Measurements from ENCODE around the gene ARHGEF19. TPM values are rescaled to one million over a fixed set of nuclear protein-coding genes. Genes with fewer than 3 reads are reported as not detected.

The ARHGEF19 gene
- total RNA-seq, 4 donors from 2014 or later = 3.3 to 4.6 (median 3.9) TPM

DNA sequence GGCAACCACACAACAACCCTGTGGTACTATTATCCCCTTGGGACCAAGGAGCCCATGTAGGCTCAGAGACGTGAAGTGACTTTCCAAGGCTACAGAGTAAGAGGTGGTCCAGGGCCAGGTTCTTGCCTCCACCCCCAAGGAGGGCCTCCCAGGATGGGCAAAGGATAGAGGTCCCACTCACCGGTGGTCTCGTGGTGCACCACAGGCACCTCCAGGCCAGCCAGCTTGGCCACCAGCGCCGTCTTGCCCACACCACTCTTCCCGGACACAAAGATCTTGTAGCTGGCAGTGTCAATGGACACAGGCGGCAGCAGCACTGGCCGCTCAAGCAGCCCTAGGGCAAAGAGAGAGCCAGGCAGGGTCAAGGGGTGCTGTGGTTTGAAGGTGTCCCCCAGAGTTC lies 21.0 kb upstream of the ARHGEF19 start:
- H3K4me1 ChIP-seq = peaks cover 16 to 27% (median 22%) of the 10 kb centered on the region in 4 donors
- intact Hi-C loops (cut with DNase I) = no loop called here
- no peak overlapping the region for H3K27ac ChIP-seq (replicated peaks in 1 of 4)
- H3K4me3 ChIP-seq = no peak overlapping the region
- TF ChIP-seq POLR2AphosphoS5 (IDR thresholded peaks at IDR 0.05) = no peak
- TF ChIP-seq, protein P1, sequence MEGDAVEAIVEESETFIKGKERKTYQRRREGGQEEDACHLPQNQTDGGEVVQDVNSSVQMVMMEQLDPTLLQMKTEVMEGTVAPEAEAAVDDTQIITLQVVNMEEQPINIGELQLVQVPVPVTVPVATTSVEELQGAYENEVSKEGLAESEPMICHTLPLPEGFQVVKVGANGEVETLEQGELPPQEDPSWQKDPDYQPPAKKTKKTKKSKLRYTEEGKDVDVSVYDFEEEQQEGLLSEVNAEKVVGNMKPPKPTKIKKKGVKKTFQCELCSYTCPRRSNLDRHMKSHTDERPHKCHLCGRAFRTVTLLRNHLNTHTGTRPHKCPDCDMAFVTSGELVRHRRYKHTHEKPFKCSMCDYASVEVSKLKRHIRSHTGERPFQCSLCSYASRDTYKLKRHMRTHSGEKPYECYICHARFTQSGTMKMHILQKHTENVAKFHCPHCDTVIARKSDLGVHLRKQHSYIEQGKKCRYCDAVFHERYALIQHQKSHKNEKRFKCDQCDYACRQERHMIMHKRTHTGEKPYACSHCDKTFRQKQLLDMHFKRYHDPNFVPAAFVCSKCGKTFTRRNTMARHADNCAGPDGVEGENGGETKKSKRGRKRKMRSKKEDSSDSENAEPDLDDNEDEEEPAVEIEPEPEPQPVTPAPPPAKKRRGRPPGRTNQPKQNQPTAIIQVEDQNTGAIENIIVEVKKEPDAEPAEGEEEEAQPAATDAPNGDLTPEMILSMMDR (IDR thresholded peaks at IDR 0.05) = no peak
- no peak for TF ChIP-seq EP300 (IDR thresholded peaks at IDR 0.05)
- TF ChIP-seq POLR2A (IDR thresholded peaks at IDR 0.05; ENCODE audit: low read depth) = no peak
- 100% methylated on average over 5 of the region's 8 CpGs for WGBS
- H3K36me3 ChIP-seq = peaks cover 0 to 22% (median 8%) of the 10 kb centered on the region in 4 donors
- peaks cover 0 to 11% (median 3%) of the 10 kb centered on the region in 4 donors for H3K27me3 ChIP-seq
- no peaks in the 10 kb centered on the region for H3K9me3 ChIP-seq
- no peak for DNase-seq (ENCODE audit: extremely low spot score)

DNA sequence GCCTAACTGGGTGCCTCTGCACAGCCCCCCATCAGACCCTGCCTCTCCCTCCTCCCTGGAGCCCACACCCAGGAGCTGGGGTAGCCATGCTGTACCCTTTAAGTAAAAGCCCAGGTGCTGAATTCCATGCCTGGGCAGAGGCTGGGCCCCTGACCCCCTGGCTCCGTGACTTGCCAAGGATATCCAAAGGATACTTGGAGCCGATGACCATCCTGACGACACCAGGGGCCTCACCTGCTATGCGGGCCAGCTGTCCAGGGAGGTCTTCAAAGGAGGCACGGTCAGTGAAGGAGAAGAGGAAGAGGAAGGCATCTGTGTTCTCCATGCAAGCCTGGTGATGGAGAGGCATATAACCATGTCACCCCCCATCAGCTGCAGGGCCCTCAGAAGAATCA lies 19.9 kb upstream of the ARHGEF19 start:
- DNase-seq (ENCODE audit: extremely low spot score) = no peak

DNA sequence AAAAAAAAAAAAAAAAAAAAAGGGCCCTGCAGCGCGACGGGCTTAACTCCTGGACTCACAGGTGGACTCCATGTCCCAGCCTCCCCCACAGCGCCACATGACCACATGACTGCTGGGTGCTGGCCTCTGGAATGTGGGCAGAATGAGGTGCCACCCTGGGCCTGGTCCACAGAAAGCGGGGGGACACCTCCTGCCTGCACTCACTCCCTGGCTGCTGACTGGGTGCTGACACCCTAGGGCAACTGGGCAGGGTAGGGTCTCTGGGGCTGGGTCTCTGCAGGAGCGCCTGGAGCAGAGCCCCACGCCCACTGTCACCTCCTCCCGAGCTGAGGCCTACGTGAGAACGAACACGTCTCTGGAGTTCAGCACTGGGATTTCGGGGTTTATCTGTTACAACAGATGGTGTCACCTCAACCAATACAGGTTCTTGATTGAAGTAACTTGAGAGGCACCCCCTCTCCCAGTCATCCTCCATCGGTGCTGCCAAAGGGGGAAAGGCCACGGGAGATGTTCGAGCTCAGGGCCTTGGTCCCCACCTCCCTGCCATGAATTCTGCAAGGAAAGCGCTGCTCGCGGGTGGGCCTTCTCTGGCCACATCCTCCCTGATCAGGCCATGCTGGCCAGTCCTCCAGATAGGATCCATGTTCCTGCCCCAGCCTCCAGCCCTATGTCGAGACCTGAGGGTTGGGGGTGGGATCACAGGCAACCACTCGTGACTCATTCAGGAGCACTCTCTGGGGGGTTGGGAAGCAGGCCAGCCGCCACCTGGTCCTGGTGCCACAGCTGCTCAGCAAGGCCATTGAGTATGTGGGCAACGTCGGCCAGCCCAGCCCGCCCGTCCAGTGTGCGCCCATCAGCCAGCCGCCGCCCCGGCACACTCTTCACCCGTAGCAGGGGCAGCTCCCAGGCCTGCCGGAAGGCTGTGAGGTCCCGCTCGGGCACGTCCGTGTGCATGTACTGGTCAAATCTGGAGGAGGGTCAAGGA lies 19.2 kb upstream of the ARHGEF19 start:
- no peak for DNase-seq (ENCODE audit: extremely low spot score)
- intact Hi-C loops (cut with DNase I) = no loop called here
- Histone ChIP-seq H3K4me1 (peaks cover 18 to 27% (median 24%) of the 10 kb centered on the region in 4 donors), H3K27me3 (peaks cover 3 to 29% (median 20%) of the 10 kb centered on the region in 4 donors), H3K9me3 (peaks cover 0 to 9% (median 0%) of the 10 kb centered on the region in 4 donors), H3K27ac (replicated peaks in 1 of 4) (no peak overlapping the region), H3K36me3 (peaks cover 0 to 22% (median 8%) of the 10 kb centered on the region in 4 donors), H3K4me3 (no peak overlapping the region)
- TF ChIP-seq POLR2AphosphoS5 (IDR thresholded peaks at IDR 0.05) (no peak), EP300 (IDR thresholded peaks at IDR 0.05) (no peak), POLR2A (IDR thresholded peaks at IDR 0.05; ENCODE audit: low read depth) (no peak)
- TF ChIP-seq, protein P1 (IDR thresholded peaks at IDR 0.05) = no peak
- 90% methylated on average over 14 of the region's 35 CpGs for WGBS

More for the DNA sequence above, 19.9 kb upstream of the ARHGEF19 start:
- Histone ChIP-seq H3K4me3 (no peak overlapping the region), H3K9me3 (peaks cover 0 to 2% (median 0%) of the 10 kb centered on the region in 4 donors), H3K27ac (replicated peaks in 1 of 4) (no peak overlapping the region), H3K36me3 (peaks cover 0 to 22% (median 8%) of the 10 kb centered on the region in 4 donors), H3K4me1 (peaks cover 12 to 25% (median 22%) of the 10 kb centered on the region in 4 donors), H3K27me3 (peaks cover 0 to 22% (median 13%) of the 10 kb centered on the region in 4 donors)
- TF ChIP-seq POLR2AphosphoS5 (IDR thresholded peaks at IDR 0.05) (no peak), EP300 (IDR thresholded peaks at IDR 0.05) (no peak), POLR2A (IDR thresholded peaks at IDR 0.05; ENCODE audit: low read depth) (no peak)
- TF ChIP-seq, protein P1 (IDR thresholded peaks at IDR 0.05) = no peak
- WGBS = 100% methylated on average over 3 of the region's 5 CpGs
- intact Hi-C loops (cut with DNase I) = no loop called here

DNA sequence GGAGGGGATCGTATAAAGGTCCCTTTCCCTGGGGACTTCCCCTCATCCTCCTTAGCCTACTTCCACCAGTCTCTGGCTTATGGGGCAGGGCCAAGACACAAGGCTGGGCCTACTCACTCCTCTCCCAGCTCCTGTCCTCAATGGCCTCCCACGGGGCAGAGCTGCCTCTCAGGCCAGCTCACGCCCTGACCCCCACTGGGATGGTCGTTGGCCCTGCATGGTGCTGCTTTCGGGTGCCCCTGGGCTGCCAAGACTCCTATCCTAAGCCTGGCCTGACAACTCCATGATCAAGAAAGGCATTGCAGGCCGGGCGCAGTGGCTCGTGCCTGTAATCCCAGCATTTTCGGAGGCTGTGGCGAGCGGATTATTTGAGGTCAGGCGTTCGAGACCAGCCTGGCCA lies 18.3 kb upstream of the ARHGEF19 start:
- H3K4me3 ChIP-seq = no peak overlapping the region
- no peak overlapping the region for H3K27ac ChIP-seq (replicated peaks in 1 of 4)
- WGBS = 84% methylated on average over 12 of the region's 13 CpGs
- H3K36me3 ChIP-seq = peaks cover 0 to 22% (median 8%) of the 10 kb centered on the region in 4 donors
- intact Hi-C loops (cut with DNase I) = no loop called here
- peaks cover 6 to 38% (median 25%) of the 10 kb centered on the region in 4 donors for H3K27me3 ChIP-seq
- no peak for TF ChIP-seq POLR2AphosphoS5 (IDR thresholded peaks at IDR 0.05)
- no peak for TF ChIP-seq POLR2A (IDR thresholded peaks at IDR 0.05; ENCODE audit: low read depth)
- TF ChIP-seq, protein P1 (IDR thresholded peaks at IDR 0.05) = no peak
- no peak for TF ChIP-seq EP300 (IDR thresholded peaks at IDR 0.05)
- peaks cover 13 to 22% (median 18%) of the 10 kb centered on the region in 4 donors for H3K4me1 ChIP-seq
- H3K9me3 ChIP-seq = peaks cover 0 to 12% (median 0%) of the 10 kb centered on the region in 4 donors
- no peak for DNase-seq (ENCODE audit: extremely low spot score)
